GM21423 (cell line): Measurements from ENCODE around the gene PRSS8.
"Not testable (repeated sequence)": the region's sequence is repeated elsewhere in the genome, so short reads cannot be mapped to it uniquely, and the experiment has no call there.

Experiments
- ATAC-seq: cut with Tn5 transposase; IDR thresholded peaks from one replicate; pipeline ENCODE4 v1.9.1; 2021; ENCODE audit warnings: mild to moderate bottlenecking, moderate library complexity; ENCODE audit not compliant: unreplicated experiment

The PRSS8 gene

GRCh38 chr16:31145398-31145990 is 10.0 kb upstream of the PRSS8 start:
- ATAC-seq = no peak

- ATAC-seq = not testable (repeated sequence)
These were observed 8.9 kb upstream of the PRSS8 start for GRCh38 chr16:31144418-31144817.

GRCh38 chr16:31143694-31144148 is 8.2 kb upstream of the PRSS8 start:
- ATAC-seq = no peak

- no peak for ATAC-seq
These were observed 7.6 kb upstream of the PRSS8 start for GRCh38 chr16:31143011-31143693.

- peak; percentile 87 for ATAC-seq
These were observed 6.8 kb upstream of the PRSS8 start for GRCh38 chr16:31142109-31143010.

- no peak for ATAC-seq
These were observed 6.1 kb upstream of the PRSS8 start for GRCh38 chr16:31141489-31142108.

GRCh38 chr16:31141071-31141469 is 5.5 kb upstream of the PRSS8 start:
- not testable (repeated sequence) for ATAC-seq

GRCh38 chr16:31138621-31139578 is 3.4 kb upstream of the PRSS8 start:
- no peak for ATAC-seq

- ATAC-seq = not testable (repeated sequence)
These were observed 1.4 kb upstream of the PRSS8 start for GRCh38 chr16:31136822-31137499.

- ATAC-seq = no peak
These were observed 748 bp upstream of the PRSS8 start for GRCh38 chr16:31136287-31136662.

- ATAC-seq = no peak
These were observed 647 bp downstream of the PRSS8 start for GRCh38 chr16:31134625-31135534.

- ATAC-seq = no peak
These were observed 1.4 kb downstream of the PRSS8 start for GRCh38 chr16:31134091-31134571.

- ATAC-seq = no peak
These were observed 2.5 kb downstream of the PRSS8 start for GRCh38 chr16:31133046-31133501.

- ATAC-seq = no peak
These were observed 3.1 kb downstream of the PRSS8 start for GRCh38 chr16:31132303-31132979.

GRCh38 chr16:31131841-31132271 is 3.7 kb downstream of the PRSS8 start:
- no peak for ATAC-seq

GRCh38 chr16:31131416-31131815 is 4.1 kb downstream of the PRSS8 start:
- no peak for ATAC-seq

GRCh38 chr16:31130899-31131298 is 4.6 kb downstream of the PRSS8 start:
- ATAC-seq = no peak
